ENCODE data around the gene RBM46. TPM values are rescaled to one million over a fixed set of nuclear protein-coding genes. Genes with fewer than 3 reads are reported as not detected.
A peak's percentile ranks its signal among the peaks of the same experiment; 100 is the strongest.
"Not testable (repeated sequence)": the region's sequence is repeated elsewhere in the genome, so short reads cannot be mapped to it uniquely, and the experiment has no call there.

RBM46 gene
- total RNA-seq, 1 donor from 2014 or later = not detected

DNA sequence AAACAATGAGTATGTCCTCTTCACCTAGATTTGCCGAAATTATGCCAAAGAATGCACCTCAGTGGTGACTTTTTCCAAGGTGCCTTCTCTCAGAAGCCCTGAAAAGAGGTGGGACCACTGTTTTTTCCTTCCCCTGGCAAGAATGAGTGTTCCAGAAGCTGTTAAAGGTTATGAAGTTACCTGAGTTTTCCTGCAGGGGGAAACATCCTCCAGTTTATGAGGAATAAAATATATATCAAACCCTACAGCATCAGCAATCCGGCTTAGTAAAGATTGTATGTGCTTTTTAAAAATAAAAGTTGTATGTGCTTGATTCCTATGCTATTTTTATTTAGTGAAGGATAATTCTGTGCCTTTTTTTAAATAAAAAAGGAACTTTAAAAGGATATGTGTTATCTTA is 73.3 kb downstream of the RBM46 start:
- Mint-ChIP-seq H3K36me3 (ENCODE audit: low read depth, unreplicated experiment) (no peaks in the 10 kb centered on the region), H3K4me1 (ENCODE audit: unreplicated experiment) (no peaks in the 10 kb centered on the region), H3K27ac (ENCODE audit: unreplicated experiment) (no peak overlapping the region), H3K4me3 (ENCODE audit: unreplicated experiment) (no peak overlapping the region), H3K9me3 (ENCODE audit: unreplicated experiment) (no peaks in the 10 kb centered on the region), H3K27me3 (ENCODE audit: unreplicated experiment) (no peaks in the 10 kb centered on the region)
- no peak for DNase-seq (ENCODE audit: low spot score)
- TF ChIP-seq, protein P1, sequence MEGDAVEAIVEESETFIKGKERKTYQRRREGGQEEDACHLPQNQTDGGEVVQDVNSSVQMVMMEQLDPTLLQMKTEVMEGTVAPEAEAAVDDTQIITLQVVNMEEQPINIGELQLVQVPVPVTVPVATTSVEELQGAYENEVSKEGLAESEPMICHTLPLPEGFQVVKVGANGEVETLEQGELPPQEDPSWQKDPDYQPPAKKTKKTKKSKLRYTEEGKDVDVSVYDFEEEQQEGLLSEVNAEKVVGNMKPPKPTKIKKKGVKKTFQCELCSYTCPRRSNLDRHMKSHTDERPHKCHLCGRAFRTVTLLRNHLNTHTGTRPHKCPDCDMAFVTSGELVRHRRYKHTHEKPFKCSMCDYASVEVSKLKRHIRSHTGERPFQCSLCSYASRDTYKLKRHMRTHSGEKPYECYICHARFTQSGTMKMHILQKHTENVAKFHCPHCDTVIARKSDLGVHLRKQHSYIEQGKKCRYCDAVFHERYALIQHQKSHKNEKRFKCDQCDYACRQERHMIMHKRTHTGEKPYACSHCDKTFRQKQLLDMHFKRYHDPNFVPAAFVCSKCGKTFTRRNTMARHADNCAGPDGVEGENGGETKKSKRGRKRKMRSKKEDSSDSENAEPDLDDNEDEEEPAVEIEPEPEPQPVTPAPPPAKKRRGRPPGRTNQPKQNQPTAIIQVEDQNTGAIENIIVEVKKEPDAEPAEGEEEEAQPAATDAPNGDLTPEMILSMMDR (IDR thresholded peaks at IDR 0.05; ENCODE audit: unreplicated experiment) = peak; percentile 30

DNA sequence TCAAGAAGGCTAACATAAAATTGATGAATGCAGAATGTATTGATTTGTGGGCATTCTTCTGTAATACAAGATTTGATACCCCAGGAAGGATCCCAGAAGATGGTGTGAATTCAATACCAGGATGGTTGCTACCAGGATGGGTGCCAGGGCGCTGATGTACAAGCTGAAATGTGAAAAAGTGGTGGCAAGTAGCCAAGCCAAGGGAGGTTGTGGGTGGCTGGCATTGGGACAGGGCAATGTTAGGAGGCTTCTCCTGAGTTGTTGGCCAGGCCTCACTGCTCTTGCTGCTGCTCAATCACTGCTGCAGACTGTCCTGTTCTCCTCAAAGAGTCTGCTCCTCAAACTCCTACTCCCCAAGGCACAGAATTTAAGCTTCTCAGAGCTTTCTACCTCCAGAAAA is 77.1 kb downstream of the RBM46 start:
- DNase-seq (ENCODE audit: low spot score) = no peak
- peaks cover under 1% of the 10 kb centered on the region for H3K36me3 Mint-ChIP-seq (ENCODE audit: low read depth, unreplicated experiment)
- H3K27me3 Mint-ChIP-seq (ENCODE audit: unreplicated experiment) = no peaks in the 10 kb centered on the region
- no peaks in the 10 kb centered on the region for H3K4me1 Mint-ChIP-seq (ENCODE audit: unreplicated experiment)
- no peaks in the 10 kb centered on the region for H3K9me3 Mint-ChIP-seq (ENCODE audit: unreplicated experiment)
- H3K27ac Mint-ChIP-seq (ENCODE audit: unreplicated experiment) = no peak overlapping the region
- H3K4me3 Mint-ChIP-seq (ENCODE audit: unreplicated experiment) = no peak overlapping the region
- TF ChIP-seq, protein P1 (IDR thresholded peaks at IDR 0.05; ENCODE audit: unreplicated experiment) = no peak

DNA sequence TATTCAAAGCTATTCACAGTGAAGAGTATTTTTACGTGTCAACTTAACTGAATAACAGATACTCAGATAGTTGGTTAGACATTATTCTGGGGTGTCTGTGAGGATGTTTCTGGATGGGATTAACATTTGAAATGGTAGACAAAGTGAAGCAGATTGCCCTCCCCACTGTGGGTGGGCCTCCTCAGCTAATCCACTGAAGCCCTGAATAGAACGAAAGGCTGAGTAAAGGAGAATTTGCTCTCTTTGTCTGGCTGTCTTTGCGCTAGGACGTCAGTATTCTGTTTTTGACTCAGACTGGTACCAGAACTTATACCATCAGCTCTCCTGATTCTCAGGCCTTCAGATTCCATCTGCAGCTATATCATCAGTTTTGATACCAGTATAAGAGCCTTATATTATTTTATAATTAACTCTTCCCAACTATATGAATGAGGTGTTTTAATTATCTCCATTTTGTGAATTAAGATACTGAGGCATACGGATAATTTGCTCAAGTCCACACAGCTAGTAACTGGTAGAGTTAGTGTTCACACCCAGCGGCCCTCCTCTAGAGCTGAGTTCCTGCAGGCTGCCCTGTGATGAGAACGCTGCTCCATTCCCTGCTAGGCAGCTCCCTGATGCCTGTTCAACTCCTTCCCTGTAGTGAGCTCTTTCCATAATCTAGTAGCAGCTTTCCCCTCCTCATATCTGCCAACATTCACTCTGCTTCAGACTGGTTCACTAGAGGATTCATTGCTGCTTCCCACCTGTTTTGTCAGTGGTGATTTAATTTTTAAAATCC is 87.5 kb downstream of the RBM46 start:
- Mint-ChIP-seq H3K4me3 (ENCODE audit: unreplicated experiment) (no peak overlapping the region), H3K27me3 (ENCODE audit: unreplicated experiment) (peaks cover under 1% of the 10 kb centered on the region), H3K9me3 (ENCODE audit: unreplicated experiment) (peaks cover 6% of the 10 kb centered on the region), H3K4me1 (ENCODE audit: unreplicated experiment) (no peaks in the 10 kb centered on the region), H3K36me3 (ENCODE audit: low read depth, unreplicated experiment) (peaks cover 7% of the 10 kb centered on the region), H3K27ac (ENCODE audit: unreplicated experiment) (no peak overlapping the region)
- no peak for DNase-seq (ENCODE audit: low spot score)
- TF ChIP-seq, protein P1 (IDR thresholded peaks at IDR 0.05; ENCODE audit: unreplicated experiment) = no peak

GRCh38 chr4:154869301-154869700 is 88.2 kb downstream of the RBM46 start:
- no peak for DNase-seq (ENCODE audit: low spot score)
- TF ChIP-seq, protein P1 (IDR thresholded peaks at IDR 0.05; ENCODE audit: unreplicated experiment) = no peak
- H3K27ac Mint-ChIP-seq (ENCODE audit: unreplicated experiment) = no peak overlapping the region
- no peaks in the 10 kb centered on the region for H3K27me3 Mint-ChIP-seq (ENCODE audit: unreplicated experiment)
- no peaks in the 10 kb centered on the region for H3K4me1 Mint-ChIP-seq (ENCODE audit: unreplicated experiment)
- no peak overlapping the region for H3K4me3 Mint-ChIP-seq (ENCODE audit: unreplicated experiment)
- peaks cover 9% of the 10 kb centered on the region for H3K36me3 Mint-ChIP-seq (ENCODE audit: low read depth, unreplicated experiment)
- peaks cover 8% of the 10 kb centered on the region for H3K9me3 Mint-ChIP-seq (ENCODE audit: unreplicated experiment)

DNA sequence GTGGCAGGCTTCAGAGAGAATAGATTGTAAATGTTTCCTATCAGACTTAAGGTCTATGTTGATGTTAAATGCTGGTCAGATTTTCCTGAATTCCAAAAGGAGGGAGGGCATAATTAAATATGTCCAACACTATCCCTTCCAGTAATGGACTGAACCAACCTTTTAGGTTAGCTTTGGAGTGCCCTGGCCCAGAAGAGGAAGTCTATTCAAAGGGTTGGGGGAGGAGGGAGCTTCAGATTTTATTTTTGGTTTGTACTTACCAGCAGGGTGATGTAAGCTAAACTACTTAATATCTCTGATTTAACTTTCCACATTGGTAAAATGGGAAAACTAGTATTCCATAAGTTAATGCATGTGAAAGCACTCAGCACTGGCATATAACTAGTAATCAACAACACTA is 91.1 kb downstream of the RBM46 start:
- no peak for DNase-seq (ENCODE audit: low spot score)
- H3K27ac Mint-ChIP-seq (ENCODE audit: unreplicated experiment) = no peak overlapping the region
- H3K27me3 Mint-ChIP-seq (ENCODE audit: unreplicated experiment) = no peaks in the 10 kb centered on the region
- peaks cover 17% of the 10 kb centered on the region for H3K36me3 Mint-ChIP-seq (ENCODE audit: low read depth, unreplicated experiment)
- H3K9me3 Mint-ChIP-seq (ENCODE audit: unreplicated experiment) = peaks cover 14% of the 10 kb centered on the region
- peaks cover 5% of the 10 kb centered on the region for H3K4me1 Mint-ChIP-seq (ENCODE audit: unreplicated experiment)
- TF ChIP-seq, protein P1 (IDR thresholded peaks at IDR 0.05; ENCODE audit: unreplicated experiment) = no peak
- H3K4me3 Mint-ChIP-seq (ENCODE audit: unreplicated experiment) = no peak overlapping the region

DNA sequence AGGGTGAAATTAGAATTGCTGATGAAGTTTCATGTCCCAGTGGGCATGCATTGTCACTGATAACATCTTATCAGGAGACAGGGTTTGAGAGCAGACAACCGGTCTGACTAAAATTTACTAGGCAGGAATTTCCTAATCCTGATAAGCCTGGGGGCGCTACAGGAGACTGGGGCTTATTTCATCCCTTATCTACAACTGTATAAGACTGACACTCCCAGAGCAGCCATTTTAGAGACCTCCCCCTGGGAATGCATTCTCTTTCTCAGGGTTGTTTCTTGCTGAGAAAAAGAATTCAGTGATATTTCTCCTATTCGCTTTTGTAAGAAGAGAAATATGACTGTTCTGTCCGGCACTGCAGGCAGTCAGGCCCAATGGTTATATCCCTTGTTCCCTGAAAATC is 93.0 kb downstream of the RBM46 start:
- H3K36me3 Mint-ChIP-seq (ENCODE audit: low read depth, unreplicated experiment) = peaks cover 17% of the 10 kb centered on the region
- H3K27me3 Mint-ChIP-seq (ENCODE audit: unreplicated experiment); H3K27ac Mint-ChIP-seq (ENCODE audit: unreplicated experiment); H3K4me3 Mint-ChIP-seq (ENCODE audit: unreplicated experiment); H3K4me1 Mint-ChIP-seq (ENCODE audit: unreplicated experiment); DNase-seq (ENCODE audit: low spot score): not testable (repeated sequence)
- peaks cover 14% of the 10 kb centered on the region for H3K9me3 Mint-ChIP-seq (ENCODE audit: unreplicated experiment)
